Measurements from ENCODE around the gene ATAD1. TPM values are rescaled to one million over a fixed set of nuclear protein-coding genes. Genes with fewer than 3 reads are reported as not detected.
"Not testable (repeated sequence)": the region's sequence is repeated elsewhere in the genome, so short reads cannot be mapped to it uniquely, and the experiment has no call there.

ATAD1 gene
- total RNA-seq, 1 donor from 2014 or later: 54.9 TPM

GRCh38 chr10:87861566-87861952, 43.5 kb upstream of the ATAD1 start:
- TF ChIP-seq, protein P1, sequence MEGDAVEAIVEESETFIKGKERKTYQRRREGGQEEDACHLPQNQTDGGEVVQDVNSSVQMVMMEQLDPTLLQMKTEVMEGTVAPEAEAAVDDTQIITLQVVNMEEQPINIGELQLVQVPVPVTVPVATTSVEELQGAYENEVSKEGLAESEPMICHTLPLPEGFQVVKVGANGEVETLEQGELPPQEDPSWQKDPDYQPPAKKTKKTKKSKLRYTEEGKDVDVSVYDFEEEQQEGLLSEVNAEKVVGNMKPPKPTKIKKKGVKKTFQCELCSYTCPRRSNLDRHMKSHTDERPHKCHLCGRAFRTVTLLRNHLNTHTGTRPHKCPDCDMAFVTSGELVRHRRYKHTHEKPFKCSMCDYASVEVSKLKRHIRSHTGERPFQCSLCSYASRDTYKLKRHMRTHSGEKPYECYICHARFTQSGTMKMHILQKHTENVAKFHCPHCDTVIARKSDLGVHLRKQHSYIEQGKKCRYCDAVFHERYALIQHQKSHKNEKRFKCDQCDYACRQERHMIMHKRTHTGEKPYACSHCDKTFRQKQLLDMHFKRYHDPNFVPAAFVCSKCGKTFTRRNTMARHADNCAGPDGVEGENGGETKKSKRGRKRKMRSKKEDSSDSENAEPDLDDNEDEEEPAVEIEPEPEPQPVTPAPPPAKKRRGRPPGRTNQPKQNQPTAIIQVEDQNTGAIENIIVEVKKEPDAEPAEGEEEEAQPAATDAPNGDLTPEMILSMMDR (IDR thresholded peaks at IDR 0.05): no peak
- Mint-ChIP-seq H3K4me3 (ENCODE audit: unreplicated experiment) (peak overlapping the region; percentile 98), H3K4me1 (ENCODE audit: low read depth) (peaks cover 14% of the 10 kb centered on the region), H3K27me3 (ENCODE audit: low read depth) (no peaks in the 10 kb centered on the region), H3K36me3 (ENCODE audit: low read depth) (peaks cover 1% of the 10 kb centered on the region), H3K27ac (ENCODE audit: unreplicated experiment) (peak overlapping the region; percentile 97), H3K9me3 (ENCODE audit: low read depth) (no peaks in the 10 kb centered on the region)
- no peak for DNase-seq (ENCODE audit: low spot score)

DNA sequence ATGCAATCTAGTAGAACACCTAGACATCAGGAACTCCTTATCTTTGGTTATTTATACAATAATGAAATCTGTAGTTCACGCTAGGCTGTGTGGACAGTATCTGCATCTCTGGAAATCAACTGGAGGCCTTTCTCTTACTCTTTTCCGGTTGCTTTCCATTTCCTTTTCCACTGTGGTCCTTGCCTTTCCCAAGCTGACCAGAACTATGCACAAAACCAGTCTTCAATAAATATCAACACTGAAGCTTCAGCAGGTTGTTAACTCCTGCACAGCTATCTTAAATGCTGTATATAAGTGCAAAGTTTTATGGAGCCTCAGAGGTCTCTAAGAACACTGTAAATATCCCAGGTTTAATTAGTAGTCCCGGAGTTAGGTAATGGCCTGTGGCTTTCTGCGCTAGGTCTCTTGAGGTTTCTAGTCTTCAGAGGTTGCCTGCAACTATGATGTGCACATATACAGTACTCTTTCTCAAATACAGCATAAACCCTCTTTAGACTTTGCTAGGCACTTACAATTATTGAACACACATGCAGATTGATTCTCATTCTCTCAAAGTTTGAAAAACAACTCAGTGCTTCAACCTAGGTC, 42.9 kb upstream of the ATAD1 start:
- H3K27ac Mint-ChIP-seq (ENCODE audit: unreplicated experiment): no peak overlapping the region
- TF ChIP-seq, protein P1 (IDR thresholded peaks at IDR 0.05): no peak
- DNase-seq (ENCODE audit: low spot score): no peak
- H3K4me3 Mint-ChIP-seq (ENCODE audit: unreplicated experiment): no peak overlapping the region
- no peaks in the 10 kb centered on the region for H3K27me3 Mint-ChIP-seq (ENCODE audit: low read depth)
- H3K36me3 Mint-ChIP-seq (ENCODE audit: low read depth): peaks cover 1% of the 10 kb centered on the region
- no peaks in the 10 kb centered on the region for H3K9me3 Mint-ChIP-seq (ENCODE audit: low read depth)
- peaks cover 12% of the 10 kb centered on the region for H3K4me1 Mint-ChIP-seq (ENCODE audit: low read depth)

GRCh38 chr10:87860156-87860795, 42.2 kb upstream of the ATAD1 start:
- Mint-ChIP-seq H3K4me1 (ENCODE audit: low read depth) (peaks cover 10% of the 10 kb centered on the region), H3K27me3 (ENCODE audit: low read depth) (no peaks in the 10 kb centered on the region), H3K36me3 (ENCODE audit: low read depth) (peaks cover 1% of the 10 kb centered on the region), H3K9me3 (ENCODE audit: low read depth) (peaks cover 3% of the 10 kb centered on the region), H3K4me3 (ENCODE audit: unreplicated experiment) (no peak overlapping the region), H3K27ac (ENCODE audit: unreplicated experiment) (no peak overlapping the region)
- no peak for DNase-seq (ENCODE audit: low spot score)
- TF ChIP-seq, protein P1 (IDR thresholded peaks at IDR 0.05): peak; percentile 86

- H3K4me1 Mint-ChIP-seq (ENCODE audit: low read depth): peaks cover 12% of the 10 kb centered on the region
- H3K9me3 Mint-ChIP-seq (ENCODE audit: low read depth); H3K27ac Mint-ChIP-seq (ENCODE audit: unreplicated experiment); H3K36me3 Mint-ChIP-seq (ENCODE audit: low read depth); H3K4me3 Mint-ChIP-seq (ENCODE audit: unreplicated experiment); DNase-seq (ENCODE audit: low spot score); H3K27me3 Mint-ChIP-seq (ENCODE audit: low read depth): not testable (repeated sequence)
These were observed 37.6 kb upstream of the ATAD1 start for GRCh38 chr10:87855665-87856064.

GRCh38 chr10:87855247-87855646, 37.2 kb upstream of the ATAD1 start:
- H3K36me3 Mint-ChIP-seq (ENCODE audit: low read depth); H3K27ac Mint-ChIP-seq (ENCODE audit: unreplicated experiment); H3K9me3 Mint-ChIP-seq (ENCODE audit: low read depth); H3K4me3 Mint-ChIP-seq (ENCODE audit: unreplicated experiment); DNase-seq (ENCODE audit: low spot score); H3K27me3 Mint-ChIP-seq (ENCODE audit: low read depth): not testable (repeated sequence)
- peaks cover 10% of the 10 kb centered on the region for H3K4me1 Mint-ChIP-seq (ENCODE audit: low read depth)

DNA sequence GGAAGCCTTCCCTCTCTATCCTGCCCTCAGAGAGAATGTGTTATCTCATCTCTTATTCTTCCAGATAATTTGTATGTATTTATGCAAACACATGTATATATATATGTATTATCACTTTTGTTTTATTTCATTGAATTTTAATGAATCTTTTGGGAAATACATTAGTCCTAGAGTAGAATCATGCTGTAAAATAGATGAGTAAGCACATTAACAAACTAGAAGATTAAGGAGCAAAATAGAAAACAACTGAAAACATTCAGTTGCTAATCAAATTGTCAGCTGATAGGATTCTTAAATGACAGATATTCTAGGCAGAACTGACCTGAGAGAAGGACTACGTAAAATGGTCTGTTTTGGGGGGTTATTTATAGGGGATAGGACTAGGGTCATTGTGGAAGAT, 34.1 kb upstream of the ATAD1 start:
- no peak for DNase-seq (ENCODE audit: low spot score)
- Mint-ChIP-seq H3K27ac (ENCODE audit: unreplicated experiment) (no peak overlapping the region), H3K36me3 (ENCODE audit: low read depth) (no peaks in the 10 kb centered on the region), H3K4me3 (ENCODE audit: unreplicated experiment) (no peak overlapping the region), H3K27me3 (ENCODE audit: low read depth) (no peaks in the 10 kb centered on the region), H3K4me1 (ENCODE audit: low read depth) (peaks cover 7% of the 10 kb centered on the region), H3K9me3 (ENCODE audit: low read depth) (peaks cover 3% of the 10 kb centered on the region)
- TF ChIP-seq, protein P1 (IDR thresholded peaks at IDR 0.05): no peak

All from chondrocyte (in vitro differentiated cells).